GM23248 (cell line): ENCODE results near the gene NEGR1. TPM values are rescaled to one million over a fixed set of nuclear protein-coding genes. Genes with fewer than 3 reads are reported as not detected.

Source experiments
- DNase-seq: peaks from one replicate; pipeline ENCODE4 v3.0.0-alpha.2; 2015
- H2AFZ ChIP-seq: fragments of 200-600 bp; sonication (generic); 2 replicates; pipeline ENCODE4 v1.6.1; 2016; ENCODE audit warnings: antibody characterized with exemption
- H3F3A ChIP-seq: fragments of 200-600 bp; sonication (generic); 2 replicates; pipeline ENCODE4 v1.6.1; 2016; ENCODE audit warnings: mild to moderate bottlenecking, antibody characterized with exemption, mixed run types; ENCODE audit not compliant: insufficient read depth
- H3K27ac ChIP-seq: fragments of 200-600 bp; sonication (generic); 2 replicates; pipeline ENCODE4 v1.5.1; 2016; ENCODE audit warnings: mild to moderate bottlenecking
- H3K27me3 ChIP-seq: fragments of 200-600 bp; sonication (generic); replicated peaks from 2 replicates; pipeline ENCODE4 v1.6.1; 2016; ENCODE audit warnings: mild to moderate bottlenecking; ENCODE audit not compliant: insufficient read depth
- H3K36me3 ChIP-seq: fragments of 200-600 bp; sonication (generic); 2 replicates; pipeline ENCODE4 v1.6.1; 2016; ENCODE audit warnings: low read depth, mild to moderate bottlenecking
- H3K4me1 ChIP-seq: fragments of 200-600 bp; sonication (generic); 2 replicates; pipeline ENCODE4 v1.6.1; 2016; ENCODE audit warnings: mild to moderate bottlenecking; ENCODE audit not compliant: insufficient read depth
- H3K4me2 ChIP-seq: fragments of 200-600 bp; sonication (generic); one replicate; pipeline ENCODE4 v1.6.1; 2016; ENCODE audit warnings: mild to moderate bottlenecking; ENCODE audit not compliant: unreplicated experiment
- H3K4me3 ChIP-seq: fragments of 200-600 bp; sonication (generic); 2 replicates; pipeline ENCODE4 v1.5.1; 2016; ENCODE audit warnings: mild to moderate bottlenecking
- H3K79me2 ChIP-seq: fragments of 200-600 bp; sonication (generic); 2 replicates; pipeline ENCODE4 v1.6.1; 2016; ENCODE audit warnings: mild to moderate bottlenecking; ENCODE audit not compliant: insufficient read depth
- H3K9ac ChIP-seq: fragments of 200-600 bp; sonication (generic); 2 replicates; pipeline ENCODE4 v1.6.1; 2016; ENCODE audit warnings: mild to moderate bottlenecking
- H3K9me2 ChIP-seq: fragments of 200-600 bp; sonication (generic); 2 replicates; pipeline ENCODE4 v1.6.1; 2016; ENCODE audit warnings: mixed run types, mild to moderate bottlenecking, moderate library complexity; ENCODE audit not compliant: insufficient read depth
- H3K9me3 ChIP-seq: fragments of 200-600 bp; sonication (generic); one replicate; pipeline ENCODE4 v1.6.1; 2017; ENCODE audit warnings: low read depth
- H4K20me1 ChIP-seq: fragments of 200-600 bp; sonication (generic); 2 replicates; pipeline ENCODE4 v1.6.0; 2016; ENCODE audit not compliant: insufficient read depth
- EZH2 ChIP-seq: fragments of 200-600 bp; sonication (generic); IDR thresholded peaks from 2 replicates; pipeline ENCODE4 v1.6.1; 2018; ENCODE audit warnings: antibody characterized with exemption, mild to moderate bottlenecking; ENCODE audit not compliant: insufficient read depth, poor library complexity, severe bottlenecking
- EZH2phosphoT487 ChIP-seq: fragments of 200-600 bp; sonication (generic); IDR thresholded peaks from 2 replicates; pipeline ENCODE4 v1.6.1; 2018; ENCODE audit warnings: antibody characterized with exemption, moderate library complexity, mild to moderate bottlenecking, low read depth; ENCODE audit not compliant: insufficient read depth
- WGBS, 2 experiments: methylation state at CpG; one replicate each; pipeline ENCODE4 v1.1.6; 2015 to 2017; ENCODE audit warnings: low lambda C conversion rate in 2 of 2, low coverage in 1 of 2; ENCODE audit errors: missing lambda C conversion rate in 2 of 2; 5-methylcytosine and 5-hydroxymethylcytosine counted together
- in situ Hi-C: fragments of 300-500 bp; cut with MboI; formaldehyde crosslinking; loops from 2 replicates; pipeline ENCODE4 v1.15.0; 2020
- polyA plus RNA-seq: library from polyadenylated mRNA; unstranded; fragments of >200 nt; fragmentation: Nextera tagmentation; extraction: Ambion mirVana; gene quantifications from 2 replicates; pipeline ENCODE4 v1.2.1, GENCODE V29; 2016
- total RNA-seq: library from RNA; depleted of rRNA; stranded (reverse); fragments of >200 nt; shearing (Covaris generic); gene quantifications from 2 replicates; pipeline ENCODE4 v1.2.3, GENCODE V29; 2014

NEGR1 gene
- total and polyA plus RNA-seq, 2 experiments from 2014 or later = 14.3 to 15.7 TPM

DNA sequence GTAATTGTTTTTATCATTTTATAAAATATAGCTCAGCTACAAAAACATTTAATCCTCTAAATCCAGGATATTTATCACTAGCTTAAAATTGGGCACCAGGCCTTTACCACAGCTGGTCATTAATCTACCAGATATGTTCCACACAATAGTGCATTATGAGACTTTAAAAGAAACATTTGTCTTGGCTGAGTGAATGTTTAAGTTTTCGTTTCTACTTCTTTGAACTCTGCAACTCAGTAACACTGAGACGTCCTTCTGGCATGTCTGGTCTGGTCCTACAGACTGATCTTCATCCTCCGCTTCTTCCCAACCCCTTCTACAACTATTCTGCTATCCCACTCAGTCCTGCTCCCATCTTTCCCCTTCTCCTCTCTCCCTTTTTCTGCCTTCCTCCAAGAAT lies 296.2 kb downstream of the NEGR1 start:
- no peak for DNase-seq
- 49 to 57% methylated on average over 3 of the region's 3 CpGs for WGBS, 2 experiments
- no peaks in the 10 kb centered on the region for H4K20me1 ChIP-seq

DNA sequence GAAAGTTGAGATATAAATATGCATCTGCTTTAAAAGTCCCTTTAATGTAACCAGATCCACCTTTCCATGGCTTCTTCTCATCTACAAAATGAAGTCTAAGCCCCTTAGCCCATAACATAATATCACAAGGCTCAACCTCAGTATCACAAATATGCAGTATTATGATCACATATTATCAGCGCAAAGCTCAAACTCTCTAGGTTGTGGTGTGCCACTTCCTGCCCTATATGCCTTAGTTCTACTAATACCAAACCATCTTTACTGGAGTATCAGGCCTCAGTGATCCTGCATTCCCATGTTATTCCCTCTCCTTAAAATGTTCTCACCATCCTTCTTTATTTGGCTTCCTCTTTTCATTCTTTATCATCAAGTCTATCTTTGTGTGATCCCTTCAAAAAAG lies 301.8 kb downstream of the NEGR1 start:
- no peaks in the 10 kb centered on the region for H3K79me2 ChIP-seq
- H3K9me3 ChIP-seq = no peaks in the 10 kb centered on the region
- H3K4me3 ChIP-seq = no peak overlapping the region
- H4K20me1 ChIP-seq = no peaks in the 10 kb centered on the region
- H3F3A ChIP-seq = no peaks in the 10 kb centered on the region
- H3K4me2 ChIP-seq = no peak overlapping the region
- H3K27ac ChIP-seq = no peak overlapping the region
- H3K36me3 ChIP-seq = no peaks in the 10 kb centered on the region
- WGBS, 2 experiments = 90 to 100% methylated on average over 1 of the region's 1 CpG
- in situ Hi-C loops = no loop called here
- no peak for DNase-seq
- no peak overlapping the region for H2AFZ ChIP-seq
- H3K9ac ChIP-seq = no peak overlapping the region
- TF ChIP-seq EZH2 = no peak
- TF ChIP-seq EZH2phosphoT487 = no peak
- no peaks in the 10 kb centered on the region for H3K9me2 ChIP-seq
- no peaks in the 10 kb centered on the region for H3K4me1 ChIP-seq
- H3K27me3 ChIP-seq = no peaks in the 10 kb centered on the region

More for the DNA sequence above, 296.2 kb downstream of the NEGR1 start:
- Histone ChIP-seq H3K4me2 (no peak overlapping the region), H3K9me2 (no peaks in the 10 kb centered on the region), H3F3A (no peaks in the 10 kb centered on the region), H3K4me1 (no peaks in the 10 kb centered on the region), H3K27ac (no peak overlapping the region), H3K36me3 (no peaks in the 10 kb centered on the region), H3K4me3 (no peak overlapping the region), H2AFZ (no peak overlapping the region), H3K9ac (no peak overlapping the region), H3K9me3 (no peaks in the 10 kb centered on the region), H3K27me3 (no peaks in the 10 kb centered on the region), H3K79me2 (no peaks in the 10 kb centered on the region)
- TF ChIP-seq EZH2phosphoT487 (no peak), EZH2 (no peak)
- in situ Hi-C loops = no loop called here

DNA sequence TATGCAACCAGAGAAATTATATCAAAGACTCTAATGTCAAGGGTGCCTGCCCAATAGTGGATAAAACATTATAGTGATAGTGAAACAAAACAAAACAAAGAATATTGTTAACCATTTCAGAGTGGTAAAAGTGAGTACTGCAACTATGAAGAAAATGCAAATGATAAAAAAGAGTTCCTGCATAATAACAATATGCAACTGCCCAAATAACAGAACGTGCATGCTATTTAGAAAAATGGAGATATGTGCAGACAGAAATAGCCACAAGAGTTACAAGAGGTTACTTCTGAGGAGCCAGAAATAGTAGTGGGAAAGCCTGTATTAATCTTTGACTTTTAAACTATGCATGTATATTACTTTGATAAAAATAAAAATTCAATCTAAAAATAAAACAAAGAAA lies 302.5 kb downstream of the NEGR1 start:
- Histone ChIP-seq H3K27me3 (no peaks in the 10 kb centered on the region), H3K36me3 (no peaks in the 10 kb centered on the region), H3K4me1 (no peaks in the 10 kb centered on the region), H3K27ac (no peak overlapping the region), H3K4me2 (no peak overlapping the region), H3K4me3 (no peak overlapping the region), H2AFZ (no peak overlapping the region), H3K79me2 (no peaks in the 10 kb centered on the region), H4K20me1 (no peaks in the 10 kb centered on the region), H3K9me2 (no peaks in the 10 kb centered on the region), H3F3A (no peaks in the 10 kb centered on the region), H3K9ac (no peak overlapping the region), H3K9me3 (no peaks in the 10 kb centered on the region)
- TF ChIP-seq EZH2 (no peak), EZH2phosphoT487 (no peak)
- in situ Hi-C loops = no loop called here
- WGBS, 2 experiments = 71 to 82% methylated on average over 1 of the region's 1 CpG
- DNase-seq = no peak

DNA sequence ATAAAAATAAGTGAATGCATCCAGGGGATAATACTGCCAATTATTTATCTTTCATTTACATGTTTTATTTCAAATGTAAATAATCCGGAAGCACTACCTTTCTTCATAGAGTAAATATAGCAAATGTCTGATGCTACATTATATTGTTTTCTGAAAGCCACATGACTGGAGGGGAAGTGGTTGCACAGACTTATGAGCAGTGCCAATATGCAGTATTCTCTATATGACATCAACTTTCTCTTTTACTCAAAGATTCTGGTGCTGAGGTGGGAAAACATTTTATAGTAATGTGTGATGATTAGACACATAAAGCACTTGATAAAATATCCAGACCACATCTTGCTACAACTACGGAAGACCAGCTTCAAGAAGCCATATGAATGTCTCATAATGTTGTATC lies 314.7 kb downstream of the NEGR1 start:
- H4K20me1 ChIP-seq = no peaks in the 10 kb centered on the region
- H3K4me1 ChIP-seq = no peaks in the 10 kb centered on the region
- no peak overlapping the region for H2AFZ ChIP-seq
- no peaks in the 10 kb centered on the region for H3F3A ChIP-seq
- DNase-seq = no peak
- no peaks in the 10 kb centered on the region for H3K9me2 ChIP-seq
- in situ Hi-C loops = no loop called here
- no peaks in the 10 kb centered on the region for H3K79me2 ChIP-seq
- no peak overlapping the region for H3K9ac ChIP-seq
- no peaks in the 10 kb centered on the region for H3K9me3 ChIP-seq
- H3K27ac ChIP-seq = no peak overlapping the region
- 90 to 93% methylated on average over 2 of the region's 2 CpGs for WGBS, 2 experiments
- TF ChIP-seq EZH2 = no peak
- TF ChIP-seq EZH2phosphoT487 = no peak
- no peak overlapping the region for H3K4me3 ChIP-seq
- no peaks in the 10 kb centered on the region for H3K36me3 ChIP-seq
- H3K27me3 ChIP-seq = no peaks in the 10 kb centered on the region
- no peak overlapping the region for H3K4me2 ChIP-seq

DNA sequence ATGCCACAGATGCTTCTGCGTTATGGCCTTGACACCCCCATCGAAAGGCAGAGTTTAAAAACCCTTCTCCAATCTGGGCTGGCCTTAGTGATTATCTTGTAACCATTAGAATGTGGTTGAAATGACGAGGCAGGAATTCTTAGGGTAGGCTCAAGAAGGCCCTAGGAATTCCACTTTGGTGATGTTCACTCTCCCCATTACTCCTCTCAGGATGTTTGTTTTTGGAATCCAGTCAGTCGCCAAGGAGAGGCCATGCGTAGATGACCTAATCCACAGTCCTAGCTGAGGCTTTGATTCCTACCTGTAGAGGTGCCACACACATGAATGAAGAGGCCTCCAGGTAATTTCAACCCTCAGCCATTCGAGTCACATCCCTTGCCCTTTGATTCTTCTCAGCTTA lies 318.2 kb downstream of the NEGR1 start:
- 92 to 93% methylated on average over 6 of the region's 6 CpGs for WGBS, 2 experiments
- Histone ChIP-seq H3F3A (no peaks in the 10 kb centered on the region), H3K9me3 (no peaks in the 10 kb centered on the region), H3K4me1 (no peaks in the 10 kb centered on the region), H3K36me3 (no peaks in the 10 kb centered on the region), H3K9ac (no peak overlapping the region), H3K4me2 (no peak overlapping the region), H3K4me3 (no peak overlapping the region), H3K27ac (no peak overlapping the region), H2AFZ (no peak overlapping the region), H3K9me2 (no peaks in the 10 kb centered on the region), H3K79me2 (no peaks in the 10 kb centered on the region), H3K27me3 (no peaks in the 10 kb centered on the region), H4K20me1 (no peaks in the 10 kb centered on the region)
- in situ Hi-C loops = no loop called here
- no peak for DNase-seq
- no peak for TF ChIP-seq EZH2
- TF ChIP-seq EZH2phosphoT487 = no peak
